ENCODE data around the gene NUDT7.

GRCh38 chr16:77748421-77749005, 26.2 kb downstream of the NUDT7 start:
- no peak for TF ChIP-seq POLR2AphosphoS5 (IDR thresholded peaks at IDR 0.05; ENCODE audit: low read depth)
- TF ChIP-seq, protein P1, sequence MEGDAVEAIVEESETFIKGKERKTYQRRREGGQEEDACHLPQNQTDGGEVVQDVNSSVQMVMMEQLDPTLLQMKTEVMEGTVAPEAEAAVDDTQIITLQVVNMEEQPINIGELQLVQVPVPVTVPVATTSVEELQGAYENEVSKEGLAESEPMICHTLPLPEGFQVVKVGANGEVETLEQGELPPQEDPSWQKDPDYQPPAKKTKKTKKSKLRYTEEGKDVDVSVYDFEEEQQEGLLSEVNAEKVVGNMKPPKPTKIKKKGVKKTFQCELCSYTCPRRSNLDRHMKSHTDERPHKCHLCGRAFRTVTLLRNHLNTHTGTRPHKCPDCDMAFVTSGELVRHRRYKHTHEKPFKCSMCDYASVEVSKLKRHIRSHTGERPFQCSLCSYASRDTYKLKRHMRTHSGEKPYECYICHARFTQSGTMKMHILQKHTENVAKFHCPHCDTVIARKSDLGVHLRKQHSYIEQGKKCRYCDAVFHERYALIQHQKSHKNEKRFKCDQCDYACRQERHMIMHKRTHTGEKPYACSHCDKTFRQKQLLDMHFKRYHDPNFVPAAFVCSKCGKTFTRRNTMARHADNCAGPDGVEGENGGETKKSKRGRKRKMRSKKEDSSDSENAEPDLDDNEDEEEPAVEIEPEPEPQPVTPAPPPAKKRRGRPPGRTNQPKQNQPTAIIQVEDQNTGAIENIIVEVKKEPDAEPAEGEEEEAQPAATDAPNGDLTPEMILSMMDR (IDR thresholded peaks at IDR 0.05; ENCODE audit: insufficient read depth, low read length), result no peak
- TF ChIP-seq SPI1 (IDR thresholded peaks at IDR 0.05; ENCODE audit: borderline replicate concordance, low read depth), result no peak
- TF ChIP-seq GABPA (IDR thresholded peaks at IDR 0.05; ENCODE audit: low read depth), result no peak
